A549 (cell line): ENCODE measurements around the gene SMLR1.

Experiments used
- BCL3 ChIP-seq: fragments of >200 bp; sonication (Bioruptor Twin); formaldehyde crosslinking; IDR thresholded peaks from 3 replicates; pipeline ENCODE4 v1.6.1; 2016
- CEBPB ChIP-seq, 2 experiments: fragments of >200 bp in 1 of 2; sonication (Bioruptor Twin) in 1 of 2; formaldehyde crosslinking in 1 of 2; IDR thresholded peaks; 2 replicates each; pipeline ENCODE4 v1.6.1; 2012 to 2016
- CTCF ChIP-seq: fragments of >200 bp; sonication (Bioruptor Twin); formaldehyde crosslinking; IDR thresholded peaks from 3 replicates; pipeline ENCODE4 v1.5.1; 2016
- POLR2A ChIP-seq: IDR thresholded peaks from 2 replicates; pipeline ENCODE4 v1.6.1; 2012; ENCODE audit warnings: mild to moderate bottlenecking, low read length

- no peak for TF ChIP-seq POLR2A
- TF ChIP-seq CTCF = no peak
- TF ChIP-seq CEBPB (IDR thresholded peaks at IDR 0.05) = no peak
- TF ChIP-seq BCL3 = no peak
Observed at GRCh38 chr6:130815200-130816071, 11.8 kb upstream of the SMLR1 start.
